Measurements from ENCODE around the gene PKNOX2.

PKNOX2 gene

GRCh38 chr11:125429807-125430678, 265.5 kb downstream of the PKNOX2 start:
- Histone ChIP-seq H3K27me3 (no peaks in the 10 kb centered on the region), H4K20me1 (no peaks in the 10 kb centered on the region), H3K4me3 (no peak overlapping the region), H3K4me1 (peaks cover 12% of the 10 kb centered on the region), H3K27ac (no peak overlapping the region), H3K36me3 (no peaks in the 10 kb centered on the region), H3K9ac (no peak overlapping the region), H3K4me2 (no peak overlapping the region), H3K9me3 (no peaks in the 10 kb centered on the region)
- no peak for TF ChIP-seq Cebpa-rat (IDR thresholded peaks at IDR 0.05)

- no peak overlapping the region for H3K9ac ChIP-seq
- no peak overlapping the region for H3K4me3 ChIP-seq
- no peaks in the 10 kb centered on the region for H3K36me3 ChIP-seq
- H4K20me1 ChIP-seq, result no peaks in the 10 kb centered on the region
- H3K4me1 ChIP-seq, result peaks cover 12% of the 10 kb centered on the region
- no peaks in the 10 kb centered on the region for H3K9me3 ChIP-seq
- H3K27me3 ChIP-seq, result no peaks in the 10 kb centered on the region
- H3K27ac ChIP-seq, result no peak overlapping the region
- no peak overlapping the region for H3K4me2 ChIP-seq
- no peak for TF ChIP-seq Cebpa-rat (IDR thresholded peaks at IDR 0.05)
Observed at GRCh38 chr11:125431009-125431408, 266.5 kb downstream of the PKNOX2 start.

DNA sequence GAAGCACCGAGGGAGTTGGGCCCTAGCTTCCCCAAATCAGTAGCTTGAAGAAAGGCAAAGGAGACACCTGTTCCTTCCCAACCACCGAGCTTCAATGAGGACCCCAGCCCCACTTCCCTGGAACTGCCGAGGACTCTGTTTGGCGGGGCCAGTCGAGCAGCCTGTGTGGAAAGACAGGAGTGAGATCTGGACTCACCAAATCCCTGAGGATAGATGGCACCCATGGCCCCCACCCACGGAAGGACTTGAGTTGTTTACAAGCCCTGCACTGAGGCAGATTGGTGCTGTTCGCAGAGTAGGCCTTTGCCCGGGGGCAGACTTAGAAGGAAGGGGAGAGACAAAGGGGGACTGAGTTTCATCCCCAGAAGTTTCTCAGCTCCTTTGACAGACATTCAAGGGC, 266.9 kb downstream of the PKNOX2 start:
- H3K4me3 ChIP-seq, result no peak overlapping the region
- H3K4me1 ChIP-seq, result peaks cover 8% of the 10 kb centered on the region
- no peaks in the 10 kb centered on the region for H3K27me3 ChIP-seq
- no peak for TF ChIP-seq Cebpa-rat (IDR thresholded peaks at IDR 0.05)
- no peaks in the 10 kb centered on the region for H3K36me3 ChIP-seq
- no peak overlapping the region for H3K9ac ChIP-seq
- no peaks in the 10 kb centered on the region for H4K20me1 ChIP-seq
- no peaks in the 10 kb centered on the region for H3K9me3 ChIP-seq
- H3K27ac ChIP-seq, result no peak overlapping the region
- no peak overlapping the region for H3K4me2 ChIP-seq

GRCh38 chr11:125433454-125434121, 269.0 kb downstream of the PKNOX2 start:
- TF ChIP-seq Cebpa-rat (IDR thresholded peaks at IDR 0.05), result no peak
- no peak overlapping the region for H3K4me3 ChIP-seq
- H3K9me3 ChIP-seq, result no peaks in the 10 kb centered on the region
- H3K9ac ChIP-seq, result no peak overlapping the region
- H3K4me1 ChIP-seq, result no peaks in the 10 kb centered on the region
- H3K27me3 ChIP-seq, result no peaks in the 10 kb centered on the region
- no peaks in the 10 kb centered on the region for H3K36me3 ChIP-seq
- no peaks in the 10 kb centered on the region for H4K20me1 ChIP-seq
- no peak overlapping the region for H3K27ac ChIP-seq
- no peak overlapping the region for H3K4me2 ChIP-seq

DNA sequence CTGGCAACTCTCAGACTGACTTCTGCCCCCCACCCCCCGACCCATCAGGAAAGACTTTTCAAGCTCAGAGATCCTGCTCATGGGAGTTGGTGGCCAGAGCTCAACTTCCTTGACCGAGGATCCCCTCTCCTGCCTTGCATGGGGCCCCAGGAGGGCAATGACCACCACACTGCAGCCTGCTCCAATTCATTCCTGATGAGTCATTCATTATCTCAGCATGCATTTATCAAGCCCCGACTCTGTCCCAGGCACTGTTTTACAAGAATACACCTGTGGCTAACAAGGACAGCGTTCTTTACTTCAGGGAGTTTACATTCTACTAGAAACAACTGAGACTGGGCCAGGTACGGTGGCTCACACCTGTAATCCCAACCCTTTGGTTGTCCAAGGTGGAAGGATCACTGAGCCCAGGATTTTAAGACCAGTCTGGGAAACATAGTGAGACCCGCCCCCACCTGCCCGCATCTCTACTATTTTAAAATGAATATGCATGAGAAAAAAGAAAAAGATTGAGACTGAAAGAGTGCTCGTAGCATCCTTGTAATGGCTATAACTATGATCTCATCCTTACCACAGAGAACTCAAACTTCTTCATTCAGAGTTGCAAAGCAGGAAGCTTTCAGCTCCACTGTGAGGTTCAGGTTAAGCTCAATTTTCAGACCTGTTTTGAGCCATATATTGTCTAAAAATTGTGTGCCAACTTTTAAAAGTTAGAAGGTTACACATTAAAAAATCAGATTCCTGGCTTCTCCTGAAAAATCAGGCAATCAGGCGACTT, 271.1 kb downstream of the PKNOX2 start:
- Histone ChIP-seq H4K20me1 (no peaks in the 10 kb centered on the region), H3K4me2 (no peak overlapping the region)

DNA sequence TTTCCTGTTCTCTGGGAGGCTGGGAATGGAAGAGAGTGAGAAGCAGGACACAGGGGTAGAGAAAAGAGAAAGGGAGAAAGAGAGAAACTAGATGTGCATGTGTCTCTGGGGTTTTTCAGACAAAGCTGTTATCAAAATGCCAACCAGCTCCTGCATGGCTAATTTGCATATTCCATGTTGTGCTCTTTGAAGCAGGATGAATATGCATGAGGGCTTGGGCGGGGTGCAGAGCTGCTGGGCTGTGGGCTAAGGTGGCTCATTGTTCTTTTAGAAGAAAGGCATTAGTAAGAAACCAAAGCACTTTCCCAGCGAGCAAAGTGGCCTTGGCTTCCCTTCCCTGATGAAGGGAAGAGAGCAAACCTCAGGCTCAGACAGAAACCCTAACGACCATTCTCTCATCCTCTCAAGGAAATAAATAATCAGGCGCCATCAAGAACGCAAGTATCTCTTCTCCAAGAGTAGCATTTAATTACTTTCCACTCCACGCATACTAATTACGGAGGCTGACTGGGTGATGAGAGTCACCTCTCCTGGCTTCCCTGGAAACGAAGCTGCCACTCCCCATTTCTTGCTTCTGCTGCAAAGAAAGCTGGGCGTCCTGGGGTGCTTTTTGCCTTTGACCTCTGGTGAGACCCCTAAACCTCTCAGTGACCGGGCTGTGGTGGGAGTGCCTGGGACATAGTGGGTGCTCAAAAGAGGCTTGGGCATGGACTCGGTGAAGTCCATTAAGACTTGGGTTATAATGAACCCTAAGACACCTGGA, 277.3 kb downstream of the PKNOX2 start:
- Histone ChIP-seq H3K4me2 (no peak overlapping the region), H4K20me1 (no peaks in the 10 kb centered on the region), H3K4me1 (no peaks in the 10 kb centered on the region), H3K27ac (no peak overlapping the region), H3K4me3 (no peak overlapping the region), H3K36me3 (no peaks in the 10 kb centered on the region), H3K27me3 (no peaks in the 10 kb centered on the region), H3K9me3 (no peaks in the 10 kb centered on the region), H3K9ac (no peak overlapping the region)
- TF ChIP-seq Cebpa-rat (IDR thresholded peaks at IDR 0.05), result no peak

More for the DNA sequence above, 271.1 kb downstream of the PKNOX2 start:
- no peak for TF ChIP-seq Cebpa-rat (IDR thresholded peaks at IDR 0.05)
- no peaks in the 10 kb centered on the region for H3K4me1 ChIP-seq
- H3K36me3 ChIP-seq, result no peaks in the 10 kb centered on the region
- no peak overlapping the region for H3K4me3 ChIP-seq
- no peak overlapping the region for H3K27ac ChIP-seq
- H3K9ac ChIP-seq, result no peak overlapping the region
- H3K9me3 ChIP-seq, result no peaks in the 10 kb centered on the region
- no peaks in the 10 kb centered on the region for H3K27me3 ChIP-seq

- Histone ChIP-seq H3K27ac (no peak overlapping the region), H3K9me3 (no peaks in the 10 kb centered on the region), H3K36me3 (no peaks in the 10 kb centered on the region), H3K4me1 (no peaks in the 10 kb centered on the region), H3K27me3 (no peaks in the 10 kb centered on the region), H3K9ac (no peak overlapping the region), H4K20me1 (no peaks in the 10 kb centered on the region), H3K4me3 (no peak overlapping the region), H3K4me2 (no peak overlapping the region)
- no peak for TF ChIP-seq Cebpa-rat (IDR thresholded peaks at IDR 0.05)
Observed at GRCh38 chr11:125442946-125443345, 278.4 kb downstream of the PKNOX2 start.

- H3K27me3 ChIP-seq, result no peaks in the 10 kb centered on the region
- no peaks in the 10 kb centered on the region for H4K20me1 ChIP-seq
- no peaks in the 10 kb centered on the region for H3K9me3 ChIP-seq
- H3K36me3 ChIP-seq, result no peaks in the 10 kb centered on the region
- no peak overlapping the region for H3K4me3 ChIP-seq
- H3K4me2 ChIP-seq, result no peak overlapping the region
- no peak for TF ChIP-seq Cebpa-rat (IDR thresholded peaks at IDR 0.05)
- H3K9ac ChIP-seq, result no peak overlapping the region
- H3K27ac ChIP-seq, result no peak overlapping the region
- no peaks in the 10 kb centered on the region for H3K4me1 ChIP-seq
Observed at GRCh38 chr11:125443767-125444311, 279.3 kb downstream of the PKNOX2 start.

DNA sequence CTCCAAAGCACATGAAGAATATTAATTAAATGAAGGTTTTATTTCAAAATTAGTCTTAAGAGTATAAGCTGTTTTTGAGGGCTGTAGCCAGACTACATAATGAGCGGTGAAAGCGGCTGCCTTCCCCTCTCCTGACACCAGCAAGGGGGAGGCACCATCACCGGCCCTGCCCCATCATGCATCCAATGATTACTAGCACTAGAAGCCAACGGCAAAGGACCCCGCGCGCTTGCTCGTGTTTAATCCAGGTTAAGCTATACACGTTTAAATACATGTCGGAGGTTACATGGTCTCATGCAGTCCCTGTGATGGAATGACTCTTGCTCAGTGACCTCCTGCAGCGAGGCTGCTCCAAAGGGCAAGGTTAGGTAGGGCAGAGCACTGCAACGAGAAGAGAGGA, 281.2 kb downstream of the PKNOX2 start:
- Histone ChIP-seq H3K27me3 (no peaks in the 10 kb centered on the region), H3K4me1 (no peaks in the 10 kb centered on the region), H3K36me3 (no peaks in the 10 kb centered on the region), H3K4me3 (no peak overlapping the region), H3K9me3 (no peaks in the 10 kb centered on the region), H4K20me1 (no peaks in the 10 kb centered on the region), H3K4me2 (no peak overlapping the region), H3K27ac (no peak overlapping the region), H3K9ac (no peak overlapping the region)
- no peak for TF ChIP-seq Cebpa-rat (IDR thresholded peaks at IDR 0.05)

Measured in BLaER1 (cell line).